Upper lobe of left lung (tissue), 6 donors: ENCODE data around the gene ADISSP. TPM values are rescaled to one million over a fixed set of nuclear protein-coding genes. Genes with fewer than 3 reads are reported as not detected.

Experiments used
- ATAC-seq, 2 donors: fragments of 200-7000 bp; cut with Tn5 transposase; one replicate each; pipeline ENCODE4 v1.9.1; 2022; ENCODE audit warnings: mild to moderate bottlenecking in 2 of 2, moderate library complexity in 2 of 2; ENCODE audit not compliant: low FRiP score in 2 of 2
- DNase-seq, 2 donors: peaks; one replicate each; pipeline ENCODE4 v3.0.0-alpha.2; 2019 to 2020
- H3K27ac ChIP-seq, 4 donors: fragments of 200-600 bp; sonication (generic); one replicate each; pipeline ENCODE4 v1.5.1; 2016 to 2019
- H3K27me3 ChIP-seq, 4 donors: fragments of 200-600 bp; sonication (generic); one replicate each; pipeline ENCODE4 v1.5.1; 2017 to 2019
- H3K36me3 ChIP-seq, 4 donors: fragments of 200-600 bp; sonication (generic); one replicate each; pipeline ENCODE4 v1.5.1; 2016 to 2019
- H3K4me1 ChIP-seq, 4 donors: fragments of 200-600 bp; sonication (generic); one replicate each; pipeline ENCODE4 v1.5.1; 2018 to 2019
- H3K4me3 ChIP-seq, 4 donors: fragments of 200-600 bp; sonication (generic); one replicate each; pipeline ENCODE4 v1.5.1; 2017 to 2019; ENCODE audit warnings: mild to moderate bottlenecking in 2 of 4, moderate library complexity in 1 of 4
- H3K9me3 ChIP-seq, 4 donors: fragments of 200-600 bp; sonication (generic); one replicate each; pipeline ENCODE4 v1.5.1; 2018 to 2019
- EP300 ChIP-seq, 4 donors: sonication (generic); formaldehyde crosslinking; IDR thresholded peaks; one replicate each; pipeline ENCODE4 v1.5.1; 2017; ENCODE audit warnings: antibody characterized with exemption in 4 of 4, control low read depth in 2 of 4
- POLR2A ChIP-seq, 4 donors: fragments of 450-650 bp; IDR thresholded peaks; one replicate each; pipeline ENCODE4 v1.5.1; 2016 to 2017; ENCODE audit warnings: antibody characterized with exemption in 4 of 4, mild to moderate bottlenecking in 2 of 4
- POLR2AphosphoS5 ChIP-seq, 2 donors: sonication (generic); formaldehyde crosslinking; IDR thresholded peaks; one replicate each; pipeline ENCODE4 v1.5.1; 2017; ENCODE audit warnings: antibody characterized with exemption in 2 of 2
- WGBS, 2 donors: methylation state at CpG; one replicate each; pipeline ENCODE4 v1.1.5; 2017 to 2018; 5-methylcytosine and 5-hydroxymethylcytosine counted together
- total RNA-seq, 6 donors: library from RNA; depleted of rRNA in 4 of 6; stranded (reverse); fragments of >200 nt in 4 of 6; gene quantifications; one replicate each; pipeline versions ENCODE4 v1.1.0 to v1.2.1, GENCODE V29; 2016 to 2021
- TF ChIP-seq, protein P1 (sequence below), 6 experiments: fragments of 450-650 bp in 4 of 6; fragments of 200-600 bp in 2 of 6; sonication (generic) in 2 of 6; IDR thresholded peaks; one replicate each; pipeline ENCODE4 v1.5.1; 2016 to 2019; ENCODE audit warnings: antibody characterized with exemption in 6 of 6
- donor health status: DM: no; HTN: no; CAD: no; lungs with moderate emphysema.
- donor health status: DM: no; HTN: yes; CAD: no; lungs with severe emphysema.

Gene ADISSP
- total RNA-seq, 6 donors from 2014 or later, result 6.7 to 41.9 (median 39.1) TPM

- ATAC-seq (no peak), DNase-seq (no peak)
- Histone ChIP-seq H3K4me1 (peaks cover 49 to 68% (median 57%) of the 10 kb centered on the region in 4 donors), H3K36me3 (peaks cover 0 to 18% (median 0%) of the 10 kb centered on the region in 4 donors), H3K9me3 (no peaks in the 10 kb centered on the region), H3K4me3 (peak overlapping the region in 1 of 4 donors; percentile 80), H3K27me3 (no peaks in the 10 kb centered on the region), H3K27ac (peak overlapping the region in 3 of 4 donors; percentile 0 to 62 (median 48))
- TF ChIP-seq POLR2AphosphoS5 (IDR thresholded peaks at IDR 0.05) (no peak), POLR2A (IDR thresholded peaks at IDR 0.05) (no peak), EP300 (IDR thresholded peaks at IDR 0.05) (no peak)
- TF ChIP-seq, protein P1, sequence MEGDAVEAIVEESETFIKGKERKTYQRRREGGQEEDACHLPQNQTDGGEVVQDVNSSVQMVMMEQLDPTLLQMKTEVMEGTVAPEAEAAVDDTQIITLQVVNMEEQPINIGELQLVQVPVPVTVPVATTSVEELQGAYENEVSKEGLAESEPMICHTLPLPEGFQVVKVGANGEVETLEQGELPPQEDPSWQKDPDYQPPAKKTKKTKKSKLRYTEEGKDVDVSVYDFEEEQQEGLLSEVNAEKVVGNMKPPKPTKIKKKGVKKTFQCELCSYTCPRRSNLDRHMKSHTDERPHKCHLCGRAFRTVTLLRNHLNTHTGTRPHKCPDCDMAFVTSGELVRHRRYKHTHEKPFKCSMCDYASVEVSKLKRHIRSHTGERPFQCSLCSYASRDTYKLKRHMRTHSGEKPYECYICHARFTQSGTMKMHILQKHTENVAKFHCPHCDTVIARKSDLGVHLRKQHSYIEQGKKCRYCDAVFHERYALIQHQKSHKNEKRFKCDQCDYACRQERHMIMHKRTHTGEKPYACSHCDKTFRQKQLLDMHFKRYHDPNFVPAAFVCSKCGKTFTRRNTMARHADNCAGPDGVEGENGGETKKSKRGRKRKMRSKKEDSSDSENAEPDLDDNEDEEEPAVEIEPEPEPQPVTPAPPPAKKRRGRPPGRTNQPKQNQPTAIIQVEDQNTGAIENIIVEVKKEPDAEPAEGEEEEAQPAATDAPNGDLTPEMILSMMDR (IDR thresholded peaks at IDR 0.05), result no peak
- WGBS, 2 donors, result 72 to 80% methylated on average over 10 of the region's 10 CpGs
These were observed 16.1 kb upstream of the ADISSP start for GRCh38 chr20:3783511-3784195.

DNA sequence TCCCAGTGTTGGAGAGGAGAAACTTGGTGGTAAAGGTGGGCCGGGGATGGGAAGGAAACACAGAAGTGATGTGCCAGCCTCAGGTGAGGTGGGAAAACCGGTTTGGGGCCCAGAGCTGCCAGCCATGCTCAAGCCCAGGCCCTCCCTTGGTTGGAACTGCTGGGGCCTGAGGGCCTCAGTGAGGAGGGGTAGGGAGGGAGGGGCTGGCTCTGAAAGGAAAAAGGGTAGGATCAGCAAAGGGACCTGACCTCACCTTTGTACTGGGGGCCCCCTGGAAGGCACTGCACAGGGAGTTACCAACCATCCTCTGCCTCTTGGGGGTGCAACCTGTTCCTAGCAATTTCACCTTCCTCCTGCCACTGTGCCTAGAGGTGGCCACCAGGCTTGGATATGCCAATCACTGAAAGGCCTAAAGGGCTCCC, 15.5 kb upstream of the ADISSP start:
- H3K9me3 ChIP-seq, result no peaks in the 10 kb centered on the region
- peaks cover 52 to 72% (median 62%) of the 10 kb centered on the region in 4 donors for H3K4me1 ChIP-seq
- no peak overlapping the region for H3K4me3 ChIP-seq
- TF ChIP-seq POLR2A (IDR thresholded peaks at IDR 0.05) (no peak), POLR2AphosphoS5 (IDR thresholded peaks at IDR 0.05) (no peak)
- TF ChIP-seq, protein P1 (IDR thresholded peaks at IDR 0.05), result no peak
- no peak for DNase-seq
- no peak for ATAC-seq
- no peaks in the 10 kb centered on the region for H3K27me3 ChIP-seq
- peaks cover 0 to 18% (median 0%) of the 10 kb centered on the region in 4 donors for H3K36me3 ChIP-seq
- H3K27ac ChIP-seq, result peak overlapping the region in 3 of 4 donors; percentile 0 to 62 (median 48)
- WGBS, 2 donors, result 53 to 66% methylated on average over 2 of the region's 2 CpGs

DNA sequence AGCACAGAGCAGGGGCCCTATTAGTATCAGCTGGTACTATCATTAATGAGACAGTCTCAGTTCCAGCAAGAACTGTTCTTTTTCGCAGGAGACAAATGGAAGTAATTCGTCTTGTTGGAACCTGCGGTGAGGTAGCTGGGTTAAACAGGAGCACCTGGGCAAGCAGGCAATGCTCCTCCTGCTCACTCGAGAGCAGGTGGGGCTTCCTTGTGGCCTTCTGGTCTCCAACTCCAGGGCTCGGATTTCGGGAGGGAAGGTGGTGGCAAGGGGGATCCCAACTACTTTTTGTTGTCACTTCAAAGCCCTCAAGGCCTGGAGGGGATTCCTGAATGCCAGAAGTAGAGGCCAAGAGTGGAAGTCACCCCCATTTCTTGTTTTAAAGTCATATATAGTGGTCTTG, 15.0 kb upstream of the ADISSP start:
- Histone ChIP-seq H3K36me3 (peaks cover 0 to 18% (median 0%) of the 10 kb centered on the region in 4 donors), H3K4me1 (peaks cover 55 to 72% (median 66%) of the 10 kb centered on the region in 4 donors), H3K27ac (peak overlapping the region in 3 of 4 donors; percentile 0 to 62 (median 48)), H3K4me3 (no peak overlapping the region), H3K9me3 (no peaks in the 10 kb centered on the region), H3K27me3 (no peaks in the 10 kb centered on the region)
- DNase-seq (no peak), ATAC-seq (no peak)
- TF ChIP-seq, protein P1 (IDR thresholded peaks at IDR 0.05), result no peak
- TF ChIP-seq POLR2AphosphoS5 (IDR thresholded peaks at IDR 0.05) (no peak), EP300 (IDR thresholded peaks at IDR 0.05) (no peak), POLR2A (IDR thresholded peaks at IDR 0.05) (no peak)
- 55 to 67% methylated on average over 2 to 6 of the region's 6 CpGs for WGBS, 2 donors

- WGBS, 2 donors, result 29 to 33% methylated on average over 11 to 13 of the region's 28 CpGs
- Histone ChIP-seq H3K36me3 (peaks cover 0 to 18% (median 0%) of the 10 kb centered on the region in 4 donors), H3K27ac (peak within 1 kb of the TSS in 3 of 4 donors; percentile 26 to 65 (median 30)), H3K4me3 (peak within 1 kb of the TSS in 3 of 4 donors; percentile 31 to 49 (median 43)), H3K27me3 (no peaks in the 10 kb centered on the region), H3K4me1 (peaks cover 47 to 69% (median 65%) of the 10 kb centered on the region in 4 donors), H3K9me3 (no peaks in the 10 kb centered on the region)
- TF ChIP-seq, protein P1 (IDR thresholded peaks at IDR 0.05), result peak in 4 of 6 experiments; percentile 19 to 56 (median 34)
- TF ChIP-seq POLR2AphosphoS5 (IDR thresholded peaks at IDR 0.05) (no peak), POLR2A (IDR thresholded peaks at IDR 0.05) (peak in 1 of 4 donors; percentile 5)
- ATAC-seq, result peak; percentile 82 to 88
- DNase-seq, result peak; percentile 84 to 85
These were observed 13.8 kb upstream of the ADISSP start, which contains the start of gene SPEF1 for GRCh38 chr20:3781153-3781910. TSS of gene SPEF1 (minus strand) at chr20:3781448. CDS start at chr20:3781287, 161 bp downstream.
